H9 (cell line): ENCODE measurements around the gene TCF25. TPM values are rescaled to one million over a fixed set of nuclear protein-coding genes. Genes with fewer than 3 reads are reported as not detected.

ENCODE experiments used
- DNase-seq: peaks from one replicate; pipeline ENCODE4 v3.0.0-alpha.2; 2017
- H2AFZ ChIP-seq: one replicate; pipeline ENCODE4 v1.6.1; 2013; ENCODE audit warnings: mild to moderate bottlenecking, low read length, control low read depth, moderate library complexity
- H2AK5ac ChIP-seq: 2 replicates; pipeline ENCODE4 v1.6.1; 2013; ENCODE audit warnings: low read length, control low read depth, mixed read lengths; ENCODE audit not compliant: insufficient read length
- H2BK120ac ChIP-seq: one replicate; pipeline ENCODE4 v1.6.1; 2013; ENCODE audit warnings: low read depth, mild to moderate bottlenecking, low read length, control low read depth, inconsistent platforms; ENCODE audit not compliant: poor library complexity, severe bottlenecking
- H2BK12ac ChIP-seq: 2 replicates; pipeline ENCODE4 v1.6.1; 2013; ENCODE audit warnings: low read length, control low read depth, mixed read lengths, low read depth; ENCODE audit not compliant: insufficient read length
- H2BK15ac ChIP-seq: 2 replicates; pipeline ENCODE4 v1.6.1; 2013; ENCODE audit warnings: low read depth, low read length, control low read depth
- H2BK20ac ChIP-seq: one replicate; pipeline ENCODE4 v1.6.1; 2013; ENCODE audit warnings: low read depth, mild to moderate bottlenecking, low read length, control low read depth, inconsistent platforms; ENCODE audit not compliant: poor library complexity, severe bottlenecking
- H2BK5ac ChIP-seq: 2 replicates; pipeline ENCODE4 v1.6.1; 2013; ENCODE audit warnings: low read length, control low read depth, mixed read lengths; ENCODE audit not compliant: insufficient read length
- H3K14ac ChIP-seq: 2 replicates; pipeline ENCODE4 v1.6.1; 2013; ENCODE audit warnings: low read length, control low read depth; ENCODE audit not compliant: insufficient read depth
- H3K18ac ChIP-seq: 2 replicates; pipeline ENCODE4 v1.6.1; 2013; ENCODE audit warnings: low read depth, mild to moderate bottlenecking, mixed read lengths, low read length, control low read depth; ENCODE audit not compliant: insufficient read length
- H3K23ac ChIP-seq: 2 replicates; pipeline ENCODE4 v1.6.1; 2013; ENCODE audit warnings: low read length, control low read depth, mixed read lengths, low read depth; ENCODE audit not compliant: insufficient read length
- H3K23me2 ChIP-seq: 2 replicates; pipeline ENCODE4 v1.6.1; 2013; ENCODE audit warnings: low read depth, mild to moderate bottlenecking, mixed read lengths, low read length, control low read depth; ENCODE audit not compliant: insufficient read length, poor library complexity, severe bottlenecking
- H3K27ac ChIP-seq: 2 replicates; pipeline ENCODE4 v1.5.1; 2013; ENCODE audit warnings: low read length, control low read depth, mixed read lengths, low read depth; ENCODE audit not compliant: insufficient read length
- H3K27me3 ChIP-seq: 2 replicates; pipeline ENCODE4 v1.6.1; 2013; ENCODE audit warnings: low read length, control low read depth, inconsistent platforms; ENCODE audit not compliant: insufficient read depth
- H3K4ac ChIP-seq: 2 replicates; pipeline ENCODE4 v1.6.1; 2013; ENCODE audit warnings: low read depth, mild to moderate bottlenecking, control low read depth, inconsistent platforms, low read length, moderate library complexity
- H3K4me1 ChIP-seq: 2 replicates; pipeline ENCODE4 v1.6.1; 2013; ENCODE audit warnings: low read length, control low read depth, inconsistent platforms; ENCODE audit not compliant: insufficient read depth
- H3K4me2 ChIP-seq: 2 replicates; pipeline ENCODE4 v1.6.1; 2013; ENCODE audit warnings: low read length, control low read depth, mixed read lengths; ENCODE audit not compliant: insufficient read length, insufficient read depth
- H3K56ac ChIP-seq: 2 replicates; pipeline ENCODE4 v1.6.1; 2013; ENCODE audit warnings: low read depth, mild to moderate bottlenecking, mixed read lengths, low read length, control low read depth; ENCODE audit not compliant: insufficient read length
- H3K79me1 ChIP-seq: 2 replicates; pipeline ENCODE4 v1.6.1; 2013; ENCODE audit warnings: low read depth, mild to moderate bottlenecking, moderate library complexity, low read length, control low read depth, inconsistent platforms; ENCODE audit not compliant: insufficient read depth, poor library complexity, severe bottlenecking
- H3K79me2 ChIP-seq: 2 replicates; pipeline ENCODE4 v1.6.1; 2013; ENCODE audit warnings: low read length, control low read depth, inconsistent platforms; ENCODE audit not compliant: insufficient read depth
- H3K9ac ChIP-seq: 2 replicates; pipeline ENCODE4 v1.6.1; 2013; ENCODE audit warnings: low read length, control low read depth, mixed read lengths; ENCODE audit not compliant: insufficient read length; ENCODE audit errors: extremely low read depth
- H3K9me3 ChIP-seq: one replicate; pipeline ENCODE4 v1.6.1; 2013; ENCODE audit warnings: low read depth, low read length, inconsistent platforms; ENCODE audit not compliant: control insufficient read depth
- H3T11ph ChIP-seq: one replicate; pipeline ENCODE4 v1.6.1; 2013; ENCODE audit warnings: mild to moderate bottlenecking, low read length, control low read depth, inconsistent platforms
- H4K20me1 ChIP-seq: one replicate; pipeline ENCODE4 v1.6.1; 2013; ENCODE audit not compliant: control insufficient read depth, insufficient read length, insufficient read depth
- H4K5ac ChIP-seq: 2 replicates; pipeline ENCODE4 v1.6.1; 2013; ENCODE audit warnings: low read depth, mild to moderate bottlenecking, mixed read lengths, low read length, control low read depth; ENCODE audit not compliant: insufficient read length
- H4K8ac ChIP-seq: replicated peaks from 2 replicates; pipeline ENCODE4 v1.6.1; 2013; ENCODE audit warnings: low read length, control low read depth, mixed read lengths, low read depth; ENCODE audit not compliant: insufficient read length
- H4K91ac ChIP-seq: 2 replicates; pipeline ENCODE4 v1.6.1; 2013; ENCODE audit warnings: low read depth, mild to moderate bottlenecking, moderate library complexity, mixed read lengths, low read length, control low read depth; ENCODE audit not compliant: insufficient read length
- H3K27ac Mint-ChIP-seq, 3 experiments: 2 replicates in 2 of 3; 3 replicates in 1 of 3; pipeline ENCODE4 v1.8.0; 2020 to 2021; ENCODE audit warnings: mixed read lengths in 3 of 3, mild to moderate bottlenecking in 1 of 3, moderate library complexity in 1 of 3
- H3K27me3 Mint-ChIP-seq: 2 replicates; pipeline ENCODE4 v1.8.0; 2021; ENCODE audit warnings: low read depth, mild to moderate bottlenecking, moderate library complexity, mixed read lengths
- H3K36me3 Mint-ChIP-seq, 3 experiments: 2 replicates in 2 of 3; 3 replicates in 1 of 3; pipeline ENCODE4 v1.8.0; 2020 to 2021; ENCODE audit warnings: low read depth in 3 of 3, mixed read lengths in 3 of 3; ENCODE audit not compliant: insufficient read depth in 1 of 3
- H3K4me1 Mint-ChIP-seq, 2 experiments: 2 replicates each; pipeline ENCODE4 v1.8.0; 2020; ENCODE audit warnings: mixed read lengths in 2 of 2
- H3K4me3 Mint-ChIP-seq, 2 experiments: 2 replicates in 1 of 2; 3 replicates in 1 of 2; pipeline ENCODE4 v1.8.0; 2020 to 2021; ENCODE audit warnings: mild to moderate bottlenecking in 2 of 2, mixed read lengths in 2 of 2, moderate library complexity in 1 of 2
- H3K9me3 Mint-ChIP-seq, 2 experiments: 2 replicates in 1 of 2; 3 replicates in 1 of 2; pipeline ENCODE4 v1.8.0; 2020; ENCODE audit warnings: mild to moderate bottlenecking in 2 of 2, mixed read lengths in 2 of 2, moderate library complexity in 1 of 2
- CTCF ChIP-seq: fragments of 200-600 bp; sonication (generic); conservative IDR thresholded peaks from 3 replicates; pipeline ENCODE4 v1.8.0; 2021; ENCODE audit warnings: antibody characterized with exemption, mild to moderate bottlenecking
- WGBS: extraction: QIAGEN DNeasy Blood & Tissue Kit; methylation state at CpG from one replicate; pipeline ENCODE4 v1.1.7; 2013; ENCODE audit warnings: missing lambda C conversion rate, low lambda C conversion rate, mixed read lengths; ENCODE audit not compliant: insufficient read length; ENCODE audit errors: extremely low coverage; 5-methylcytosine and 5-hydroxymethylcytosine counted together
- total RNA-seq: library from RNA; stranded (reverse); gene quantifications from 2 replicates; pipeline ENCODE4 v1.2.1, GENCODE V29; 2021

The TCF25 gene
- total RNA-seq, 1 experiment from 2014 or later: 109 TPM

GRCh38 chr16:89890200-89890599, 16.8 kb downstream of the TCF25 start:
- no peaks in the 10 kb centered on the region for H3K9me3 Mint-ChIP-seq
- no peaks in the 10 kb centered on the region for H3K4me1 Mint-ChIP-seq
- Histone ChIP-seq H2BK20ac (no peak overlapping the region), H3K27ac (no peak overlapping the region), H3K79me2 (no peaks in the 10 kb centered on the region), H2BK15ac (no peak overlapping the region), H3K23ac (no peak overlapping the region), H3K9me3 (no peaks in the 10 kb centered on the region), H3K9ac (no peak overlapping the region), H3K56ac (no peak overlapping the region), H3K79me1 (no peaks in the 10 kb centered on the region), H2AK5ac (no peak overlapping the region), H3K18ac (no peak overlapping the region), H4K91ac (no peak overlapping the region), H2AFZ (no peak overlapping the region), H2BK5ac (no peak overlapping the region), H4K5ac (no peak overlapping the region), H3K4me1 (no peaks in the 10 kb centered on the region), H2BK120ac (no peak overlapping the region), H4K20me1 (no peaks in the 10 kb centered on the region), H2BK12ac (no peak overlapping the region), H3T11ph (no peak overlapping the region), H4K8ac (no peak overlapping the region), H3K27me3 (no peaks in the 10 kb centered on the region), H3K23me2 (no peaks in the 10 kb centered on the region), H3K14ac (no peak overlapping the region), H3K4ac (no peak overlapping the region), H3K4me2 (no peak overlapping the region)
- H3K27ac Mint-ChIP-seq: no peak overlapping the region
- no peak for TF ChIP-seq CTCF
- H3K36me3 Mint-ChIP-seq: peaks cover 18 to 68% (median 60%) of the 10 kb centered on the region in 3 experiments
- DNase-seq: no peak
- H3K27me3 Mint-ChIP-seq: no peaks in the 10 kb centered on the region
- no peak overlapping the region for H3K4me3 Mint-ChIP-seq
- WGBS: no CpG with 5 or more reads among the region's 9 CpGs
